Testis (tissue), 2 donors: ENCODE measurements around the gene ZBTB12.

ENCODE experiments used
- CTCF ChIP-seq, 3 experiments: fragments of 450-650 bp in 2 of 3; fragments of 200-600 bp in 1 of 3; sonication (generic) in 1 of 3; IDR thresholded peaks; one replicate each; pipeline ENCODE4 v1.5.1; 2016 to 2019; ENCODE audit warnings: antibody characterized with exemption in 3 of 3, mild to moderate bottlenecking in 2 of 3, moderate library complexity in 1 of 3
- POLR2A ChIP-seq: fragments of 450-650 bp; IDR thresholded peaks from one replicate; pipeline ENCODE4 v1.6.1; 2017; ENCODE audit warnings: antibody characterized with exemption, mild to moderate bottlenecking, moderate library complexity

DNA sequence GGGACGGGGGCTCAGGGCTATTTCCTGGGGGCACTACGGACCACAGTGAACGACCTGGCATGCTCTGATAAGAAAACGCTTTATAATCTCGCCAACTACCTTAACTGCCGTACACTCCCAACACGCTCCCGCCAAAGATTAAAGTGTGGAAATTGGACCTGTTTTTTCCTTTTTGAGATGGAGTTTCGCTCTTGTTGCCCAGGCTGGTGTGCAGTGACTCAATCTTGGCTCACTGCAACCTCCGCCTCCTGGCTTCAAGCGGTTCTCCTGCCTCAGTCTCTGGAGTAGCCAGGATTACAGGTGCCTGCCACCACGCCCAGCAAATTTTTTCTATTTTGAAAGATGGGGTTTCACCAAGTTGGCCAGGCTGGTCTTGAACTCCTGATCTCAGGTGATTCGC lies 22.7 kb downstream of the ZBTB12 start:
- TF ChIP-seq CTCF (IDR thresholded peaks at IDR 0.05) (no peak), POLR2A (no peak)
